K562 (cell line): Measurements from ENCODE around the gene EFCAB8. TPM values are rescaled to one million over a fixed set of nuclear protein-coding genes. Genes with fewer than 3 reads are reported as not detected.

Experiments
- ATAC-seq: fragments of 200-7000 bp; cut with Tn5 transposase; 3 replicates; pipeline ENCODE4 v1.9.1; 2020; ENCODE audit warnings: moderate library complexity
- BruUV-seq: library from RNA; stranded (reverse); fragments of 400-500 nt; replicated peaks from 2 replicates; lab custom pipeline; 2021; lab: Mats Ljungman, UMichigan
- CTCF ChIA-PET: fragments of 300-600 bp; formaldehyde crosslinking; extraction: SDS; loops from one replicate; lab custom pipeline; 2021; ENCODE audit warnings: low intra/inter-chr PET ratio; lab: Yijun Ruan, JAX
- POLR2A ChIA-PET: fragments of 300-600, 350-650 bp; sonication (Branson Sonifier 250); formaldehyde crosslinking; extraction: SDS; loops from one replicate; lab custom pipeline; 2021; ENCODE audit warnings: antibody characterized with exemption, inconsistent platforms; lab: Yijun Ruan, JAX
- DNase-seq, 4 experiments: peaks; one replicate each; pipeline versions ENCODE4 v3.0.0 to v3.0.0-alpha.2; 2011 to 2018; ENCODE audit warnings: low spot score in 3 of 4, mixed read lengths in 3 of 4; ENCODE audit errors: extremely low read depth in 1 of 4
- FAIRE-seq: peaks from 2 replicates; lab custom pipeline; 2011; peaks lifted over from hg19 to GRCh38; lab: Jason Lieb, UNC
- H2AFZ ChIP-seq: 2 replicates; pipeline ENCODE4 v1.6.0; 2011; ENCODE audit warnings: low read depth, low read length, control low read depth, inconsistent platforms
- H3K27ac ChIP-seq: fragments of 200-600 bp; 3 replicates; pipeline ENCODE4 v1.8.0; 2011; ENCODE audit warnings: low read depth, mild to moderate bottlenecking, control low read depth, inconsistent platforms, low read length, moderate library complexity, mixed read lengths; ENCODE audit errors: extremely low read depth
- H3K27me3 ChIP-seq, 2 experiments: fragments of 300-600 bp in 1 of 2; 2 replicates in 1 of 2; 3 replicates in 1 of 2; pipeline versions ENCODE4 v1.6.0 to v1.8.0; 2011; ENCODE audit warnings: inconsistent platforms in 2 of 2, low read length in 2 of 2, mild to moderate bottlenecking in 1 of 2, mixed read lengths in 1 of 2, moderate library complexity in 1 of 2; ENCODE audit not compliant: control insufficient read depth in 2 of 2, insufficient read depth in 2 of 2
- H3K36me3 ChIP-seq: fragments of 300-600 bp; 3 replicates; pipeline ENCODE4 v1.8.0; 2011; ENCODE audit warnings: mild to moderate bottlenecking, low read length, inconsistent platforms; ENCODE audit not compliant: control insufficient read depth, insufficient read depth
- H3K4me1 ChIP-seq, 2 experiments: fragments of 200-600 bp in 1 of 2; replicated peaks in 1 of 2; 2 replicates in 1 of 2; 3 replicates in 1 of 2; pipeline versions ENCODE4 v1.5.1 to v1.8.0; 2011; ENCODE audit warnings: inconsistent platforms in 2 of 2, low read length in 2 of 2, mild to moderate bottlenecking in 1 of 2, mixed read lengths in 1 of 2, moderate library complexity in 1 of 2; ENCODE audit not compliant: control insufficient read depth in 2 of 2, insufficient read depth in 2 of 2
- H3K4me2 ChIP-seq: 2 replicates; pipeline ENCODE4 v1.6.1; 2011; ENCODE audit warnings: low read length, control low read depth, inconsistent platforms, mixed read lengths; ENCODE audit not compliant: insufficient read depth
- H3K4me3 ChIP-seq: fragments of 200-600 bp; sonication (generic), shearing (Covaris generic); 2 replicates; pipeline ENCODE4 v1.5.1; 2016; ENCODE audit warnings: control low read depth, inconsistent platforms
- H3K79me2 ChIP-seq: fragments of 200-600 bp; 3 replicates; pipeline ENCODE4 v1.8.0; 2011; ENCODE audit warnings: low read length, inconsistent platforms; ENCODE audit not compliant: control insufficient read depth, insufficient read depth
- H3K9ac ChIP-seq, 2 experiments: 2 replicates each; pipeline versions ENCODE4 v1.6.0 to v1.6.1; 2011; ENCODE audit warnings: low read depth in 2 of 2, low read length in 2 of 2, control low read depth in 1 of 2, inconsistent platforms in 1 of 2, mild to moderate bottlenecking in 1 of 2, mixed read lengths in 1 of 2; ENCODE audit not compliant: insufficient read depth in 1 of 2
- H3K9me1 ChIP-seq: one replicate; pipeline ENCODE4 v1.6.0; 2011; ENCODE audit warnings: inconsistent platforms, mild to moderate bottlenecking, low read length, moderate library complexity; ENCODE audit not compliant: control insufficient read depth, insufficient read depth
- H3K9me3 ChIP-seq: replicated peaks from 2 replicates; pipeline ENCODE4 v1.5.1; 2011; ENCODE audit warnings: low read depth, low read length, inconsistent platforms; ENCODE audit not compliant: control insufficient read depth, insufficient read depth
- H4K20me1 ChIP-seq: replicated peaks from 2 replicates; pipeline ENCODE4 v1.6.1; 2011; ENCODE audit warnings: low read length, inconsistent platforms, mixed read lengths; ENCODE audit not compliant: control insufficient read depth, insufficient read depth
- DMBX1 ChIP-seq: fragments of 250-450 bp; sonication (Bioruptor Pico); IDR thresholded peaks from 2 replicates; pipeline ENCODE4 v1.8.0; 2022; ENCODE audit warnings: inconsistent platforms, mild to moderate bottlenecking, moderate library complexity, borderline replicate concordance
- GTF2A2 ChIP-seq: IDR thresholded peaks from 2 replicates; pipeline ENCODE4 v1.6.1; 2016; ENCODE audit warnings: mild to moderate bottlenecking, missing genetic modification characterization, missing compliant biosample characterization
- KLF13 ChIP-seq: fragments of 450-650 bp; IDR thresholded peaks from 2 replicates; pipeline ENCODE4 v1.6.1; 2016; ENCODE audit warnings: missing genetic modification characterization, low read depth, mild to moderate bottlenecking, missing compliant biosample characterization, moderate library complexity, borderline replicate concordance
- NCOA1 ChIP-seq: fragments of 450-650 bp; IDR thresholded peaks from 2 replicates; pipeline ENCODE4 v1.6.1; 2016; ENCODE audit warnings: low read depth
- NR2F6 ChIP-seq: fragments of 450-650 bp; formaldehyde crosslinking; IDR thresholded peaks from 2 replicates; pipeline ENCODE4 v1.4.0; 2020; ENCODE audit warnings: mild to moderate bottlenecking
- POLR3A ChIP-seq: IDR thresholded peaks from 2 replicates; pipeline ENCODE4 v1.6.1; 2011; ENCODE audit warnings: borderline replicate concordance, mild to moderate bottlenecking, moderate library complexity; ENCODE audit not compliant: insufficient read length, insufficient read depth; ENCODE audit errors: extremely low read depth
- ZBED1 ChIP-seq: IDR thresholded peaks from 2 replicates; pipeline ENCODE4 v1.6.1; 2014
- ZNF76 ChIP-seq: fragments of 250-450 bp; sonication (Bioruptor Pico); IDR thresholded peaks from 2 replicates; pipeline ENCODE4 v1.4.0; 2020; ENCODE audit warnings: mild to moderate bottlenecking, moderate library complexity, borderline replicate concordance
- ZNF766 ChIP-seq: fragments of 200-800 bp; sonication (Bioruptor generic); conservative IDR thresholded peaks from 2 replicates; pipeline ENCODE4 v1.6.1; 2016; ENCODE audit warnings: missing genetic modification characterization, missing compliant biosample characterization
- WGBS: fragments of 100-300 bp; shearing (Covaris generic); methylation state at CpG from one replicate; pipeline ENCODE4 v1.1.6; 2016; ENCODE audit warnings: low coverage, mixed read lengths; ENCODE audit not compliant: insufficient coverage; ENCODE audit errors: missing lambda C conversion rate; 5-methylcytosine and 5-hydroxymethylcytosine counted together
- in situ Hi-C: fragments of 300-500 bp; cut with MboI; formaldehyde crosslinking; loops from 4 replicates; pipeline ENCODE4 v1.15.0; 2018; ENCODE audit warnings: inconsistent platforms, mixed read lengths
- intact Hi-C: fragments of 100-400 bp; cut with micrococcal nuclease; formaldehyde crosslinking; loops from 2 replicates; pipeline ENCODE4 v1.14.2; 2022
- polyA plus RNA-seq, 8 experiments: library from polyadenylated mRNA; depleted of rRNA in 4 of 8; stranded (reverse) in 5 of 8; unstranded in 3 of 8; fragments of >200 nt; fragmentation: Nextera tagmentation in 2 of 8; fragmentation: Illumina TruSeq in 1 of 8; extraction: Ambion mirVana in 2 of 8; extraction: Trizol in 1 of 8; gene quantifications; 2 replicates each; pipeline versions ENCODE4 v1.2.1 to v1.2.3, GENCODE V29; 2011 to 2014; ENCODE audit warnings: inconsistent platforms in 1 of 8, missing spikeins in 1 of 8
- total RNA-seq, 7 experiments: library from RNA; depleted of rRNA in 6 of 7; stranded (reverse); fragments of >200 nt in 6 of 7; fragmentation: Illumina TruSeq in 2 of 7; extraction: Trizol in 2 of 7; gene quantifications; 2 replicates each; pipeline versions ENCODE4 v1.2.1 to v1.2.3, GENCODE V29; 2011 to 2021; ENCODE audit warnings: low replicate concordance in 1 of 7
- TF ChIP-seq, protein P1 (sequence below): sonication (generic); formaldehyde crosslinking; IDR thresholded peaks from 2 replicates; pipeline ENCODE4 v1.8.1; 2023; ENCODE audit warnings: mild to moderate bottlenecking, missing genetic modification reagents
- TF ChIP-seq, protein P2 (sequence below): sonication (generic); formaldehyde crosslinking; IDR thresholded peaks from 2 replicates; pipeline ENCODE4 v1.9.0; 2022; ENCODE audit warnings: mild to moderate bottlenecking, missing genetic modification reagents
- TF ChIP-seq, protein P3 (sequence below): sonication (generic); formaldehyde crosslinking; IDR thresholded peaks from 2 replicates; pipeline ENCODE4 v1.8.1; 2023; ENCODE audit warnings: mild to moderate bottlenecking, missing genetic modification reagents, moderate library complexity
- TF ChIP-seq, protein P4 (sequence below): fragments of 250-450 bp; sonication (Bioruptor Pico); IDR thresholded peaks from 2 replicates; pipeline ENCODE4 v1.5.0; 2021
- TF ChIP-seq, protein P5 (sequence below): fragments of 250-450 bp; sonication (Bioruptor Pico); IDR thresholded peaks from 2 replicates; pipeline ENCODE4 v1.9.0; 2021; ENCODE audit warnings: mild to moderate bottlenecking

The EFCAB8 gene
- total and polyA plus RNA-seq, 9 of the 15 experiments (the other 6 are each of a cell fraction or from before 2014, with no cell fraction given): 0.03 to 0.18 (median 0.11) TPM; not detected in 6

DNA sequence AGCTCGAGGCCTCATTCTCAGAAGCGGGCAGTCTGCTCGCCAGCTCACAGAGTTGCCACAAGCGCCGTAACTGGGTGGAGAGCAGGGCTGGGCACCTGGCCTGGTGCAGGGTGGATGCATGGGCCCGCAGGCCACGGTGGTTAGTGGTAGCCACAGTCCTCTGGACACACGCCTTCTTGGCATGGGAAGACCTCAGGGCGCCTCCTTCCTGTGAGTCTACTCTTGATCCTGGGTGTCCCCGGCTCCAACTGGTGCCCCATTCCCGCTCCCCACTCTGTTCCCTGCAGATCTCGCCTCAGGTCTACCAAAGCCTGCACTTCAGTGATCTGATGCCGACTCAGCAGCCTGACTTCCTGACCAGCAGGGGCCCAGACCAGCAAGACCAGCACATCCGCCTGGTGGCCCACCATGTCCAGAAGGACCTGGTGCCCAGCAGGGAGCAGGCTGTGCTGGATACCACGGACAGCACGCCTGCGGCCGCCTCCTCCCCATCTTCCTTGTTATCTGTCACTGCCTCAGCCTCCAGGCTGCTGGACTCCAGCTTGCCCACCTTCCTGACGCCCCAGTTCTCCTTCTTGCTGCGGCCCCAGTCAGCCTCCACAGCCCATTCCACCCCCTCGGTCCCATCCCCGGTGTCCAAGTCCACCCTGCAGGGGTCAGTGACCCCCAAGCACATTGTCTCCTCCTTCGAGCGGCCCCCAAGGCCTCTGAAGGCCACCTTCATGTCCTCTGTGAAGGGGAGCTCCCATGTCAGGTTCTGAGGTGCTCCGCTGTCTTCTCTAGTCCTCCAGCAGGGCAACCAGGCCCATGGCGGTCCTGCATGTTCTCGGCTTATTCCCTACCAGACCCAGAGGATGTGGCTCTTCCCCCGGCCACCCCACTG, 102.4 kb downstream of the EFCAB8 start:
- Histone ChIP-seq H3K9ac (no peak overlapping the region), H3K27me3 (peaks cover 20 to 43% of the 10 kb centered on the region in 2 experiments; a peak in 4 of 5 replicates), H3K4me3 (no peak overlapping the region), H3K4me2 (no peak overlapping the region), H3K79me2 (no peaks in the 10 kb centered on the region), H3K9me3 (no peaks in the 10 kb centered on the region; the same call in 1 of the 2 replicates), H3K36me3 (no peaks in the 10 kb centered on the region), H3K4me1 (peaks cover 0 to 7% of the 10 kb centered on the region in 2 experiments; a peak in 1 of 5 replicates), H4K20me1 (peaks cover 7% of the 10 kb centered on the region; the same call in 1 of the 2 replicates), H3K27ac (no peak overlapping the region), H2AFZ (no peak overlapping the region), H3K9me1 (no peaks in the 10 kb centered on the region)
- WGBS: under 1% methylated on average over 28 of the region's 28 CpGs
- ATAC-seq (no peak; the same call in 2 of the 3 replicates), DNase-seq (peak in 1 of 4 experiments; percentile 3), FAIRE-seq (no peak)
- TF ChIP-seq KLF13 (tag) (no peak), ZBED1 (no peak), POLR3A (no peak), ZNF76 (CRISPR knock-in tag) (no peak), ZNF766 (CRISPR knock-in tag) (no peak), GTF2A2 (tag) (no peak), DMBX1 (CRISPR knock-in tag) (no peak), NCOA1 (no peak), NR2F6 (CRISPR knock-in tag) (no peak)
- TF ChIP-seq, protein P1, sequence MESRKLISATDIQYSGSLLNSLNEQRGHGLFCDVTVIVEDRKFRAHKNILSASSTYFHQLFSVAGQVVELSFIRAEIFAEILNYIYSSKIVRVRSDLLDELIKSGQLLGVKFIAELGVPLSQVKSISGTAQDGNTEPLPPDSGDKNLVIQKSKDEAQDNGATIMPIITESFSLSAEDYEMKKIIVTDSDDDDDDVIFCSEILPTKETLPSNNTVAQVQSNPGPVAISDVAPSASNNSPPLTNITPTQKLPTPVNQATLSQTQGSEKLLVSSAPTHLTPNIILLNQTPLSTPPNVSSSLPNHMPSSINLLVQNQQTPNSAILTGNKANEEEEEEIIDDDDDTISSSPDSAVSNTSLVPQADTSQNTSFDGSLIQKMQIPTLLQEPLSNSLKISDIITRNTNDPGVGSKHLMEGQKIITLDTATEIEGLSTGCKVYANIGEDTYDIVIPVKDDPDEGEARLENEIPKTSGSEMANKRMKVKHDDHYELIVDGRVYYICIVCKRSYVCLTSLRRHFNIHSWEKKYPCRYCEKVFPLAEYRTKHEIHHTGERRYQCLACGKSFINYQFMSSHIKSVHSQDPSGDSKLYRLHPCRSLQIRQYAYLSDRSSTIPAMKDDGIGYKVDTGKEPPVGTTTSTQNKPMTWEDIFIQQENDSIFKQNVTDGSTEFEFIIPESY: no peak
- TF ChIP-seq, protein P2, sequence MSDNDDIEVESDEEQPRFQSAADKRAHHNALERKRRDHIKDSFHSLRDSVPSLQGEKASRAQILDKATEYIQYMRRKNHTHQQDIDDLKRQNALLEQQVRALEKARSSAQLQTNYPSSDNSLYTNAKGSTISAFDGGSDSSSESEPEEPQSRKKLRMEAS (CRISPR knock-in tag): no peak
- TF ChIP-seq, protein P3, sequence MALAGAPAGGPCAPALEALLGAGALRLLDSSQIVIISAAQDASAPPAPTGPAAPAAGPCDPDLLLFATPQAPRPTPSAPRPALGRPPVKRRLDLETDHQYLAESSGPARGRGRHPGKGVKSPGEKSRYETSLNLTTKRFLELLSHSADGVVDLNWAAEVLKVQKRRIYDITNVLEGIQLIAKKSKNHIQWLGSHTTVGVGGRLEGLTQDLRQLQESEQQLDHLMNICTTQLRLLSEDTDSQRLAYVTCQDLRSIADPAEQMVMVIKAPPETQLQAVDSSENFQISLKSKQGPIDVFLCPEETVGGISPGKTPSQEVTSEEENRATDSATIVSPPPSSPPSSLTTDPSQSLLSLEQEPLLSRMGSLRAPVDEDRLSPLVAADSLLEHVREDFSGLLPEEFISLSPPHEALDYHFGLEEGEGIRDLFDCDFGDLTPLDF: no peak
- TF ChIP-seq, protein P4, sequence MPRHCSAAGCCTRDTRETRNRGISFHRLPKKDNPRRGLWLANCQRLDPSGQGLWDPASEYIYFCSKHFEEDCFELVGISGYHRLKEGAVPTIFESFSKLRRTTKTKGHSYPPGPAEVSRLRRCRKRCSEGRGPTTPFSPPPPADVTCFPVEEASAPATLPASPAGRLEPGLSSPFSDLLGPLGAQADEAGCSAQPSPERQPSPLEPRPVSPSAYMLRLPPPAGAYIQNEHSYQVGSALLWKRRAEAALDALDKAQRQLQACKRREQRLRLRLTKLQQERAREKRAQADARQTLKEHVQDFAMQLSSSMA: no peak
- TF ChIP-seq, protein P5, sequence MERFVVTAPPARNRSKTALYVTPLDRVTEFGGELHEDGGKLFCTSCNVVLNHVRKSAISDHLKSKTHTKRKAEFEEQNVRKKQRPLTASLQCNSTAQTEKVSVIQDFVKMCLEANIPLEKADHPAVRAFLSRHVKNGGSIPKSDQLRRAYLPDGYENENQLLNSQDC: no peak
- no TSS peak for BruUV-seq
- ChIA-PET CTCF (interaction anchor here (0.7 kb wide), 1 partner anchor 185 kb away, joined by 3 read pairs; no protein-coding TSS in a partner anchor), POLR2A (interaction anchor here (1.2 kb wide), 1 partner anchor 14 kb away, joined by 5 read pairs; no protein-coding TSS in a partner anchor)
- in situ Hi-C loops (no loop called here), intact Hi-C loops (no loop called here)
